Muscle layer of duodenum (tissue), 2 donors: Measurements from ENCODE around the gene C11orf42.

ENCODE experiments used
- H3K27ac ChIP-seq: one replicate; pipeline ENCODE4 v1.7.0; 2013; ENCODE audit warnings: mild to moderate bottlenecking, low read length
- H3K27me3 ChIP-seq: one replicate; pipeline ENCODE4 v1.7.0; 2013; ENCODE audit warnings: low read depth, mild to moderate bottlenecking, control low read depth, low read length
- H3K36me3 ChIP-seq, 2 donors: one replicate each; pipeline ENCODE4 v1.7.0; 2013; ENCODE audit warnings: low read length in 2 of 2, control low read depth in 1 of 2, mild to moderate bottlenecking in 1 of 2; ENCODE audit not compliant: insufficient read depth in 2 of 2, control insufficient read depth in 1 of 2
- H3K4me1 ChIP-seq, 2 donors: one replicate each; pipeline ENCODE4 v1.7.0; 2013; ENCODE audit warnings: low read length in 2 of 2, mild to moderate bottlenecking in 2 of 2, control low read depth in 1 of 2, moderate library complexity in 1 of 2; ENCODE audit not compliant: insufficient read depth in 2 of 2, control insufficient read depth in 1 of 2
- H3K4me3 ChIP-seq, 2 donors: one replicate each; pipeline ENCODE4 v1.7.0; 2013; ENCODE audit warnings: low read length in 2 of 2, low read depth in 1 of 2, mild to moderate bottlenecking in 1 of 2
- H3K9me3 ChIP-seq, 2 donors: one replicate each; pipeline ENCODE4 v1.7.0; 2013; ENCODE audit warnings: low read length in 2 of 2, control low read depth in 1 of 2, mild to moderate bottlenecking in 1 of 2; ENCODE audit not compliant: control insufficient read depth in 1 of 2
- donor health status: healthy.

The C11orf42 gene

DNA sequence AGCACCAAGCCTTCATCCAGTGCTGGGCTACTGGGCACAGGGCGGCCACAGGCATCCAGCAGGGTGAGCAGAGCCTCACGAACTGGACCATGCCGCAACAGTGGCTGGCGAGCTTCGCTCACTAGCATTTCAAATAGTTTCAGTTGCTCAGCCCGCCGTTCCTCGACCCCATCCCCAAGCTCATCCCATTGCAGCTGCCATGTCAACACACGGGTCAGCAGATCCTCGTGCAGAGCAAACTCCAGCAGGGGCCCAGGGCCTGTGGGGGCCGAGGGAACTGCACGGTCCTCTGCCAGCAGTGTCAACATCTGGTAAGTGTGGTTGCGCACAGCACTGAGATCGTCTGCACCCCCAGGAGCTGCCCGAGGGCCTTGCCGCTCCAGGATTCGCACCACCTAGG is 18.5 kb downstream of the C11orf42 start:
- peaks cover 0 to 15% of the 10 kb centered on the region in 2 donors for H3K4me1 ChIP-seq
- H3K36me3 ChIP-seq, result peaks cover 46% of the 10 kb centered on the region in 2 donors
- H3K9me3 ChIP-seq, result no peaks in the 10 kb centered on the region
- no peaks in the 10 kb centered on the region for H3K27me3 ChIP-seq
- no peak overlapping the region for H3K27ac ChIP-seq
- H3K4me3 ChIP-seq, result no peak overlapping the region

DNA sequence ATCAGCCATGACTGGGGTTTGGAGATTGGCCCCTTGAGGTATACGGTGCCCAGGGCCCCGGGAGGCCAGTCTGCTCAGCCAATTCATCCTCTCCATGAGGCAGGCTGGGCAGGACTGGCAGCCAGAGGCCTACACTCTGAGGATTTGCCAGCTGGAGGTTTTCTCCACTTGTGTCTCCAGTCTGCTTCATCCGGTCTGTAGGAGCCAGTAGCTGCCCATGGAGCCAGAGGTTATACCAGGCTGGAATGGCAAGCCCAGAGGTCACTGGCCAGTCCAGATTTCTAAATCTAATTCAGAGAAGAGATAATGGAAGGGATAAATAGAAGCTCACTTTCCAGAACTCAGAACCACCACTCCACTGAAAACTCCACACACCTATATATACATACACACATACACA is 19.1 kb downstream of the C11orf42 start:
- H3K4me3 ChIP-seq, result no peak overlapping the region
- no peak overlapping the region for H3K27ac ChIP-seq
- H3K4me1 ChIP-seq, result peaks cover 0 to 15% of the 10 kb centered on the region in 2 donors
- H3K27me3 ChIP-seq, result no peaks in the 10 kb centered on the region
- H3K36me3 ChIP-seq, result peaks cover 40% of the 10 kb centered on the region in 2 donors
- H3K9me3 ChIP-seq, result no peaks in the 10 kb centered on the region

DNA sequence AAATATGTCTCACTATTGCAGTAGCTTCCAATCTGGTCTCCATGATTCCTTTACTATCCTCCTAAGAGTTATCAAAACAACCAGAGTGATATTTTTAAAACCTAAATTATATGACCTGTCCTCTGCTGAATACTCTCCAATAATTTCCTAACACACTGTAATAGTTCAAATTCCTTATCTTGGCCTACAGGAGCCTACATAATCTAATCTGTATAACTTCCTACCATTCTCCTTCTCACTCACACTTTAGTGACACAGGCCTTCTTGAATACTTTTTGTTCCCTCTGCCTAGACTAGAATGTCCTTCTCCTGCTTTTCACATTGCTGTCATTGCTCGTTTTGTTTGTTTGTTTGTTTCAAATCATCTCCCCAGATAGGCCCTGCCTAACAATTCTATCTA is 19.7 kb downstream of the C11orf42 start:
- peaks cover 34% of the 10 kb centered on the region in 2 donors for H3K36me3 ChIP-seq
- no peak overlapping the region for H3K4me3 ChIP-seq
- no peak overlapping the region for H3K27ac ChIP-seq
- no peaks in the 10 kb centered on the region for H3K27me3 ChIP-seq
- H3K4me1 ChIP-seq, result peaks cover 0 to 15% of the 10 kb centered on the region in 2 donors
- no peaks in the 10 kb centered on the region for H3K9me3 ChIP-seq

DNA sequence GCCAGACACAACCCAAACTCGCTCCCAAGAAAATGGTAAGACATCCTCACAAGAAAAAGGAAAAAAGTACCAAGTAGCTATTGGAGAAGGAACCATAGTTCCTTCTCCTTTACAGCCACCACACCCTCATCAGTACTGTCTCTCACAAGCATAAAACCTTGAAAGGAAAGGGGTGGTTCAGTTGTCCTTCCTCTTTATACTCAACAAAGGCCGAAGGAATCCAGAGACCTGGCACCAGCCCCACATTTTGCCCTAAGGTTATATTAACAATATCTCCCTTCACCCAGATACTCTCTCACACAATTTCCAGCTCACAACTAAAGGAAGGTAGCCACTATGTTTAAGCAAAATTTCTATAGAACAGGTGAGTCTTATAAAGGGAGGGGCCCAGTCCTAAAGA is 20.5 kb downstream of the C11orf42 start:
- H3K9me3 ChIP-seq, result no peaks in the 10 kb centered on the region
- H3K4me3 ChIP-seq, result no peak overlapping the region
- no peaks in the 10 kb centered on the region for H3K27me3 ChIP-seq
- peaks cover 26 to 34% of the 10 kb centered on the region in 2 donors for H3K36me3 ChIP-seq
- no peak overlapping the region for H3K27ac ChIP-seq
- peaks cover 0 to 15% of the 10 kb centered on the region in 2 donors for H3K4me1 ChIP-seq

DNA sequence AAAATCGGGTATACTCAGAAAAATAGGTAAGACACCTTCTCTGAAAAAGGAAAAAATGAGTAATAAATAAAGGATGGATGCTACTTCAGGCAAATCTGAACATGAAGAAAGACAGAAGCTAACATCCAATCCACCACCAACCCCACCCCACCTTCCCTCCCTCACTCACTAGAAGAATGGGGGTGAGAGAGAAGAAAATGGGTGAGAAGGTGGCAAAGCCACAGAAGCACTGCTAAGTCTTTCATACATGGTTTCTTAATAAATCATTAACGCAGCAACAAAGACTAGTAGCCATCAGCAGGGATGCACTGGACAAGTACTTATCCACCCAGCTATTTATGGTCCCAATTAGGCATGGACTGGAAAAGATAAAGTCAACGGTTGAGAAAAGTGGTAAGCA is 23.2 kb downstream of the C11orf42 start:
- Histone ChIP-seq H3K27ac (peak overlapping the region; percentile 70), H3K36me3 (peaks cover 6 to 10% of the 10 kb centered on the region in 2 donors), H3K4me1 (peaks cover 5 to 21% of the 10 kb centered on the region in 2 donors), H3K9me3 (no peaks in the 10 kb centered on the region), H3K27me3 (no peaks in the 10 kb centered on the region), H3K4me3 (peak overlapping the region in 1 of 2 donors; percentile 24)

DNA sequence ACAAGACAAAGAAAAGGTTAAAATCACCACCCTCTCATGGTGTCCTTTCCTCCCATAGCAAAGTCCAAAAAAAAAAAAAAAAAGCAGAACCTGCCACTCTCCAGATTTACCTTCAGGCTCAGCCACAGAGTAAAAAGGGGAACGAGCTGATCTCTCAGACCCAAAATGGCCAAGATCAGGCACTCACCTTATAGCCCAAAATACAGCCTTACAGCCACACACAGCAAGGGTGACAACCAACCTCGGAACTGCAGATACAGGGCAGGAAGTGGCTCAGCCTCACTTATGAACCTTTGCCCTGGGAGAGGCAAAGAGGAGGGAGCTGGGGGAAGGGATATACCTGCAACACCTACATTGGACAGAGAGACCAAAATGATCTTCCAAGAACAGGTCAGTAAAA is 24.6 kb downstream of the C11orf42 start:
- no peaks in the 10 kb centered on the region for H3K27me3 ChIP-seq
- H3K4me3 ChIP-seq, result peak overlapping the region in 1 of 2 donors; percentile 24
- H3K36me3 ChIP-seq, result no peaks in the 10 kb centered on the region
- H3K4me1 ChIP-seq, result peaks cover 10 to 26% of the 10 kb centered on the region in 2 donors
- no peaks in the 10 kb centered on the region for H3K9me3 ChIP-seq
- H3K27ac ChIP-seq, result peak overlapping the region; percentile 70

DNA sequence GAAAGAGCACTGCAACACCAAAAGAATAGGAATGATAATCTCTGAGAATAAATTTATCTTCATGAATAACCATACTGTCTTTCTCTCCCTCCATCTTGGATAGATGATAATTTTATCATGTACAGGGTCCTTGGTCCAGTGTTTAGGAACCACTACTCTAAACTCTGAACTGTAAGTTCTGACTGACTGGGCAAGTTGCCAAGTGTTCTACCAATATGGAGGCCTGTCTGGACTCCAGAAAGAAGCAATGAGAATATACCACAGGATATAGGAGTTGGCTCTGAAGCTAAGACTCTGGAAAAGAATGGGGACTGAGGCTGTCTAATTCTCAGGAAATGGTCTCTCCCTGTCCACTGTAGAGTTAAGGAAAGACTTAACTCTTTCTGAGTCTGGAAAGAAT is 27.5 kb downstream of the C11orf42 start:
- no peaks in the 10 kb centered on the region for H3K27me3 ChIP-seq
- H3K4me1 ChIP-seq, result peaks cover 10 to 12% of the 10 kb centered on the region in 2 donors
- no peak overlapping the region for H3K27ac ChIP-seq
- H3K4me3 ChIP-seq, result no peak overlapping the region
- H3K36me3 ChIP-seq, result no peaks in the 10 kb centered on the region
- no peaks in the 10 kb centered on the region for H3K9me3 ChIP-seq

DNA sequence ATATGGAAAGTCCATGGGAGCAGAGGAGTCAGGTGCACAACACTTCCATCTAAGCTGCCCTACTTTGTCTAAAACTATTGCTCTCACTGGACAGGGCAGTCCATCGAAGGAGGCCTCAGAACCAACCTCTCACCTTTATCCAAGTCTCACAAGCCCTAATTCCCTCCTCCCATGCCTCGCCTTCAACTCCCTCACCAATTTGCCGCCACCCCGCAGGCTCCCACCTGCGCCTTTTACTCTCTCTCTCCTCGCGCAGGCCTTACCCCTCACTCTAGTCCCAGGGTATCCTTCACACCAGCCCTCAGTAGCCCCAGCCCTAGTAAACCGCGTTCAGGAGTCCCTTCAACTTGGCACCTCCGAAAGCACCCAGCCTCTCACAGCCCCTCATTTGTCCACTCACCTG is 28.6 kb downstream of the C11orf42 start:
- Histone ChIP-seq H3K9me3 (no peaks in the 10 kb centered on the region), H3K27me3 (no peaks in the 10 kb centered on the region), H3K36me3 (no peaks in the 10 kb centered on the region), H3K4me1 (peaks cover 10 to 12% of the 10 kb centered on the region in 2 donors), H3K4me3 (peak overlapping the region; percentile 81 to 93), H3K27ac (peak overlapping the region; percentile 95)

DNA sequence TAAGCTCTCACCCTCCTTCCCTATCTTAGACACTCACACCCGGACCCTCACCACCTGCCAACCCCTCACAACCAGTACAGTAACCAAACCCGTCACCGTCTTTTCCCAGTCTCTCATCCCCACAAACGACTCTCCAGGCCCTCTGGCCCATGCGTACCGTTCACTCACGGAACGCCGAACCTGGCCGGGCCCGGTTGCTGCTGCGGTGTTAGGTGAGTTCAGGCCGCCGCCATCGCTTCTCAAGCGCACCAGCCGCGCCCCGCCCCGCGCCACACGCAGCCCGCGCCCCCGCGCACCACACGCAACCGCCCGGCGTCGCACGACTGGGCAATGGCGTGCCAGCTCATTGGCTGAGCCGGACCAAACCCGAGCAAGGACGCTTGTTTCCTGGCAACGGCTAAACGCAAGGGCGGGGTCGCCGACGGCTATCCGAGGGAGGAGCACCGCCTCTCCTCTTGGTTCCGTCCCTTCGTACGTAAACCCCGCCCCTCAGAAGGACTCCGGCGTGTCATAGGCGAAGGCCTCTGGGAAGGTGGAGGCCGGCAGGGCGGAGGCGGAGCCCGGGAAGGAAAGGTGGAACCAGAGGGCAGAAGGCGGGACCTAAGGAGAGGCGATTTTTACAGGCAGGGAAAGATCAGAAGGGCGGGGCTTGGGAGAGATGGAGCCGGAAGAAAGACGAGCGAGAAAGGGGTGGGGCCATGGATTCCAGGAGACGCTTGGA is 29.2 kb downstream of the C11orf42 start, which contains the start of gene FHIP1B:
Gene FHIP1B, minus strand, starts transcription at position 250 of the 721 bp plus-strand sequence. CDS start 10,120 bp downstream, outside the sequence.
- H3K9me3 ChIP-seq, result no peaks in the 10 kb centered on the region
- peaks cover 10 to 12% of the 10 kb centered on the region in 2 donors for H3K4me1 ChIP-seq
- H3K27me3 ChIP-seq, result no peaks in the 10 kb centered on the region
- no peaks in the 10 kb centered on the region for H3K36me3 ChIP-seq
- peak within 1 kb of the TSS; percentile 96 for H3K27ac ChIP-seq
- H3K4me3 ChIP-seq, result peak within 1 kb of the TSS; percentile 81 to 93

DNA sequence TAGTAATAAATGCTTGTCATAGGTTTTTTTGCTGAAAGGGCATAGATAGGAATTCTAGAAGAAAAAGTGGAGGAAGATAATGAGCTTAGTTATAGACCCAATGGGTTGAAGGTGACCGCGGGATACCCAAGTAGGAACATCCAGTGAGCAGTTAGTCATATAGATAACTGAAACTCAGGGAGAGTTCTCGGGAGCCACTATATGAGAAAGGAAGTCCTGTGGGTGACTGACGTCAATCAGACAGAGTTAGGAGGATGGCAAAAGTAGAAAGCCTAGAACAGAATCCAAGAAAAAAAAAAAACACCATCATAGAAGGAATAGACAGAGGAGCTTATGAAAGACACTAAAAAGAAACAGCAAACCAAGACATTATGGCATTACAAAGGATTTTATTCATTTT is 31.9 kb downstream of the C11orf42 start:
- H3K27ac ChIP-seq, result no peak overlapping the region
- H3K36me3 ChIP-seq, result no peaks in the 10 kb centered on the region
- no peak overlapping the region for H3K4me3 ChIP-seq
- H3K4me1 ChIP-seq, result peaks cover 10 to 12% of the 10 kb centered on the region in 2 donors
- H3K27me3 ChIP-seq, result no peaks in the 10 kb centered on the region
- H3K9me3 ChIP-seq, result no peaks in the 10 kb centered on the region

DNA sequence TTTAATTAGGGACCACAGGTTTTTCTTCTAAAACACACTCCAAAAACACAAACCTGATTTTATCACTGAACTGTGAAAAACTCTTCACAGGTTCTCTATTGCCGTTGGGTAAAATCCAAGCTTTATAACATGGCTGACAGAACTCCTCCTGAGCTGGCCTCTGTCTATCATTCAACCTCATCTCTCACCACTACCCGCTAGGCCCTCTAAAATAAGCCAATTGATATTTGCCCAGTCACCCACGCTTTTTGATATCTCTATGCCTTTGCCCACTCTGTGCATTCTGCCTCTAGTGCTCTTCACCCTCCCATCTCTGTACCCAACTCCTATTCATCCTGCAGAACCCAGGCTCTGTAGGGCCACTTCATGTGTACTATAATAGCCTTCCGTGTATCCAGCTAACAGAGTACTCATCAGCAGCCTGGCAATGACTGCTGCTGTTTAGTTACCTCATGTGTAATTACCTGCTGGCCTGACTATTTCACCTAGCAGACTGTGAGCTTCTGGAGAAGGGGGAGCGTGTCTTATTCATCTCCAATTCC is 32.5 kb downstream of the C11orf42 start:
- no peaks in the 10 kb centered on the region for H3K27me3 ChIP-seq
- no peak overlapping the region for H3K4me3 ChIP-seq
- H3K9me3 ChIP-seq, result no peaks in the 10 kb centered on the region
- H3K4me1 ChIP-seq, result peaks cover 9 to 12% of the 10 kb centered on the region in 2 donors
- H3K27ac ChIP-seq, result no peak overlapping the region
- no peaks in the 10 kb centered on the region for H3K36me3 ChIP-seq
